ENCODE data around the gene OR52I1. TPM values are rescaled to one million over a fixed set of nuclear protein-coding genes. Genes with fewer than 3 reads are reported as not detected.

OR52I1 gene
- 0.07 TPM for polyA plus RNA-seq (2013)

GRCh38 chr11:4593739-4594138 is at the start of gene OR52I1:
TSS of gene OR52I1 (plus strand) at chr11:4594039. CDS start at chr11:4594039, 0 bp downstream.
- WGBS (ENCODE audit: insufficient coverage), result no CpG with 5 or more reads among the region's 1 CpG
- POLR2A ChIA-PET, result no interaction called here
- CTCF ChIA-PET, result interaction anchor here (1.8 kb wide), 1 partner anchor 406 kb away, joined by 4 read pairs; no protein-coding TSS in a partner anchor
- H3K27ac ChIP-seq (ENCODE audit: insufficient read depth in 1 of 2, low read depth in 1 of 2, low read length in 2 of 2, poor library complexity in 1 of 2, severe bottlenecking in 2 of 2), result no peak within 1 kb of the TSS
- H3K9me3 ChIP-seq (ENCODE audit: control extremely low read depth in 1 of 5, control insufficient read depth in 4 of 5, insufficient read depth in 2 of 5, low read depth in 1 of 5, low read length in 4 of 5), result no peaks in the 10 kb centered on the region
- H3K4me3 ChIP-seq (ENCODE audit: control insufficient read depth in 1 of 7, extremely low read depth in 1 of 7, insufficient read depth in 4 of 7, low read depth in 2 of 7, low read length in 6 of 7), result no peak within 1 kb of the TSS
- H3K4me1 ChIP-seq (ENCODE audit: control extremely low read depth in 1 of 4, control insufficient read depth in 4 of 4, insufficient read depth in 4 of 4, low read length in 3 of 4), result peaks cover 0 to 5% (median 0%) of the 10 kb centered on the region in 4 experiments
- H3K27me3 ChIP-seq (replicated peaks in 2 of 5; ENCODE audit: control insufficient read depth in 4 of 5, insufficient read depth in 5 of 5, low read length in 4 of 5), result peaks cover 0 to 4% (median 0%) of the 10 kb centered on the region in 5 experiments
- peaks cover 0 to 15% (median 7%) of the 10 kb centered on the region in 4 experiments for H3K36me3 ChIP-seq (ENCODE audit: control insufficient read depth in 4 of 4, insufficient read depth in 4 of 4, low read length in 3 of 4)
- no peak for DNase-seq

- CTCF ChIA-PET, result interaction anchor here (12.6 kb wide), 1 partner anchor 362 kb away, joined by 177 read pairs; no protein-coding TSS in a partner anchor
- POLR2A ChIA-PET, result no interaction called here
- WGBS (ENCODE audit: insufficient coverage), result 100% methylated on average over 2 of the region's 5 CpGs
- no peaks in the 10 kb centered on the region for H3K36me3 ChIP-seq (ENCODE audit: control insufficient read depth in 4 of 4, insufficient read depth in 4 of 4, low read length in 3 of 4)
- H3K27ac ChIP-seq (ENCODE audit: insufficient read depth in 1 of 2, low read depth in 1 of 2, low read length in 2 of 2, poor library complexity in 1 of 2, severe bottlenecking in 2 of 2), result no peak within 1 kb of the TSS
- H3K4me3 ChIP-seq (ENCODE audit: control insufficient read depth in 1 of 7, extremely low read depth in 1 of 7, insufficient read depth in 4 of 7, low read depth in 2 of 7, low read length in 6 of 7), result no peak within 1 kb of the TSS
- DNase-seq, result no peak
- no peaks in the 10 kb centered on the region for H3K4me1 ChIP-seq (ENCODE audit: control extremely low read depth in 1 of 4, control insufficient read depth in 4 of 4, insufficient read depth in 4 of 4, low read length in 3 of 4)
- peaks cover 0 to 9% (median 0%) of the 10 kb centered on the region in 5 experiments for H3K27me3 ChIP-seq (replicated peaks in 2 of 5; ENCODE audit: control insufficient read depth in 4 of 5, insufficient read depth in 5 of 5, low read length in 4 of 5)
- peaks cover 0 to 1% (median 0%) of the 10 kb centered on the region in 5 experiments for H3K9me3 ChIP-seq (ENCODE audit: control extremely low read depth in 1 of 5, control insufficient read depth in 4 of 5, insufficient read depth in 2 of 5, low read depth in 1 of 5, low read length in 4 of 5)
Observed at GRCh38 chr11:4544891-4545290, 48.9 kb upstream of the OR52I1 start, which contains the start of gene OR52M1. TSS of gene OR52M1 (plus strand) at chr11:4545191. CDS start at chr11:4545191, 0 bp downstream.

- H3K27me3 ChIP-seq (replicated peaks in 2 of 5; ENCODE audit: control insufficient read depth in 4 of 5, insufficient read depth in 5 of 5, low read length in 4 of 5), result peaks cover 0 to 6% (median 0%) of the 10 kb centered on the region in 5 experiments
- H3K4me1 ChIP-seq (ENCODE audit: control extremely low read depth in 1 of 4, control insufficient read depth in 4 of 4, insufficient read depth in 4 of 4, low read length in 3 of 4), result no peaks in the 10 kb centered on the region
- POLR2A ChIA-PET, result no interaction called here
- no peak overlapping the region for H3K4me3 ChIP-seq (ENCODE audit: control insufficient read depth in 1 of 7, extremely low read depth in 1 of 7, insufficient read depth in 4 of 7, low read depth in 2 of 7, low read length in 6 of 7)
- H3K27ac ChIP-seq (ENCODE audit: insufficient read depth in 1 of 2, low read depth in 1 of 2, low read length in 2 of 2, poor library complexity in 1 of 2, severe bottlenecking in 2 of 2), result no peak overlapping the region
- H3K36me3 ChIP-seq (ENCODE audit: control insufficient read depth in 4 of 4, insufficient read depth in 4 of 4, low read length in 3 of 4), result no peaks in the 10 kb centered on the region
- H3K9me3 ChIP-seq (ENCODE audit: control extremely low read depth in 1 of 5, control insufficient read depth in 4 of 5, insufficient read depth in 2 of 5, low read depth in 1 of 5, low read length in 4 of 5), result peaks cover 0 to 13% (median 3%) of the 10 kb centered on the region in 5 experiments
- no CpG with 5 or more reads among the region's 1 CpG for WGBS (ENCODE audit: insufficient coverage)
- CTCF ChIA-PET, result interaction anchor here (0.7 kb wide), 1 partner anchor 22 kb away, joined by 3 read pairs; no protein-coding TSS in a partner anchor
- no peak for DNase-seq
Observed at GRCh38 chr11:4546878-4547277, 47.0 kb upstream of the OR52I1 start.

- Histone ChIP-seq H3K27me3 (replicated peaks in 2 of 5; ENCODE audit: control insufficient read depth in 4 of 5, insufficient read depth in 5 of 5, low read length in 4 of 5) (peaks cover 0 to 4% (median 0%) of the 10 kb centered on the region in 5 experiments), H3K36me3 (ENCODE audit: control insufficient read depth in 4 of 4, insufficient read depth in 4 of 4, low read length in 3 of 4) (no peaks in the 10 kb centered on the region), H3K9me3 (ENCODE audit: control extremely low read depth in 1 of 5, control insufficient read depth in 4 of 5, insufficient read depth in 2 of 5, low read depth in 1 of 5, low read length in 4 of 5) (peaks cover 0 to 13% (median 3%) of the 10 kb centered on the region in 5 experiments), H3K4me3 (ENCODE audit: control insufficient read depth in 1 of 7, extremely low read depth in 1 of 7, insufficient read depth in 4 of 7, low read depth in 2 of 7, low read length in 6 of 7) (no peak overlapping the region), H3K4me1 (ENCODE audit: control extremely low read depth in 1 of 4, control insufficient read depth in 4 of 4, insufficient read depth in 4 of 4, low read length in 3 of 4) (no peaks in the 10 kb centered on the region), H3K27ac (ENCODE audit: insufficient read depth in 1 of 2, low read depth in 1 of 2, low read length in 2 of 2, poor library complexity in 1 of 2, severe bottlenecking in 2 of 2) (no peak overlapping the region)
- 100% methylated on average over 2 of the region's 4 CpGs for WGBS (ENCODE audit: insufficient coverage)
- ChIA-PET POLR2A (no interaction called here), CTCF (interaction anchor here (0.7 kb wide), 1 partner anchor 22 kb away, joined by 3 read pairs; no protein-coding TSS in a partner anchor)
- no peak for DNase-seq
Observed at GRCh38 chr11:4547416-4547815, 46.4 kb upstream of the OR52I1 start.

GRCh38 chr11:4551346-4551979 is 42.4 kb upstream of the OR52I1 start:
- Histone ChIP-seq H3K36me3 (ENCODE audit: control insufficient read depth in 4 of 4, insufficient read depth in 4 of 4, low read length in 3 of 4) (no peaks in the 10 kb centered on the region), H3K27me3 (replicated peaks in 2 of 5; ENCODE audit: control insufficient read depth in 4 of 5, insufficient read depth in 5 of 5, low read length in 4 of 5) (peaks cover 0 to 4% (median 0%) of the 10 kb centered on the region in 5 experiments), H3K9me3 (ENCODE audit: control extremely low read depth in 1 of 5, control insufficient read depth in 4 of 5, insufficient read depth in 2 of 5, low read depth in 1 of 5, low read length in 4 of 5) (peaks cover 0 to 25% (median 9%) of the 10 kb centered on the region in 5 experiments), H3K27ac (ENCODE audit: insufficient read depth in 1 of 2, low read depth in 1 of 2, low read length in 2 of 2, poor library complexity in 1 of 2, severe bottlenecking in 2 of 2) (no peak overlapping the region), H3K4me3 (ENCODE audit: control insufficient read depth in 1 of 7, extremely low read depth in 1 of 7, insufficient read depth in 4 of 7, low read depth in 2 of 7, low read length in 6 of 7) (no peak overlapping the region), H3K4me1 (ENCODE audit: control extremely low read depth in 1 of 4, control insufficient read depth in 4 of 4, insufficient read depth in 4 of 4, low read length in 3 of 4) (no peaks in the 10 kb centered on the region)
- WGBS (ENCODE audit: insufficient coverage), result 86% methylated on average over 7 of the region's 8 CpGs
- no peak for DNase-seq
- CTCF ChIA-PET, result interaction anchor here (0.8 to 1.4 kb wide), 2 partner anchors 13 to 364 kb away, joined by 4 to 5 read pairs; no protein-coding TSS in a partner anchor
- POLR2A ChIA-PET, result no interaction called here

GRCh38 chr11:4559527-4560440 is 34.1 kb upstream of the OR52I1 start:
- peaks cover 0 to 9% (median 0%) of the 10 kb centered on the region in 5 experiments for H3K9me3 ChIP-seq (ENCODE audit: control extremely low read depth in 1 of 5, control insufficient read depth in 4 of 5, insufficient read depth in 2 of 5, low read depth in 1 of 5, low read length in 4 of 5)
- peaks cover 0 to 3% (median 0%) of the 10 kb centered on the region in 5 experiments for H3K27me3 ChIP-seq (replicated peaks in 2 of 5; ENCODE audit: control insufficient read depth in 4 of 5, insufficient read depth in 5 of 5, low read length in 4 of 5)
- no peak overlapping the region for H3K27ac ChIP-seq (ENCODE audit: insufficient read depth in 1 of 2, low read depth in 1 of 2, low read length in 2 of 2, poor library complexity in 1 of 2, severe bottlenecking in 2 of 2)
- WGBS (ENCODE audit: insufficient coverage), result 95% methylated on average over 4 of the region's 8 CpGs
- H3K4me1 ChIP-seq (ENCODE audit: control extremely low read depth in 1 of 4, control insufficient read depth in 4 of 4, insufficient read depth in 4 of 4, low read length in 3 of 4), result no peaks in the 10 kb centered on the region
- POLR2A ChIA-PET, result no interaction called here
- no peaks in the 10 kb centered on the region for H3K36me3 ChIP-seq (ENCODE audit: control insufficient read depth in 4 of 4, insufficient read depth in 4 of 4, low read length in 3 of 4)
- DNase-seq, result no peak
- no peak overlapping the region for H3K4me3 ChIP-seq (ENCODE audit: control insufficient read depth in 1 of 7, extremely low read depth in 1 of 7, insufficient read depth in 4 of 7, low read depth in 2 of 7, low read length in 6 of 7)
- CTCF ChIA-PET, result interaction anchor here (1.5 kb wide), 1 partner anchor 20 kb away, joined by 3 read pairs; no protein-coding TSS in a partner anchor

Measured in common myeloid progenitor, CD34-positive (primary cell).